HepG2 (cell line): ENCODE data around the gene GPR17.

Experiments
- EHMT2 ChIP-seq: fragments of 200-600 bp; sonication (generic); IDR thresholded peaks from 2 replicates; pipeline ENCODE4 v1.7.0; 2017; ENCODE audit warnings: antibody characterized with exemption, low read depth, low read length, borderline replicate concordance
- IRF2 ChIP-seq: IDR thresholded peaks from 2 replicates; pipeline ENCODE4 v1.6.1; 2018; ENCODE audit warnings: missing genetic modification reagents, missing compliant biosample characterization
- MAZ ChIP-seq, 2 experiments: sonication (generic) in 1 of 2; formaldehyde crosslinking in 1 of 2; IDR thresholded peaks; 2 replicates each; pipeline versions ENCODE4 v1.5.0 to v1.6.1; 2012 to 2020; ENCODE audit warnings: low read depth in 2 of 2, mild to moderate bottlenecking in 2 of 2, borderline replicate concordance in 1 of 2, improper control_type of control experiment in 1 of 2, low read length in 1 of 2, missing genetic modification reagents in 1 of 2, moderate library complexity in 1 of 2
- REST ChIP-seq, 2 experiments: IDR thresholded peaks; 2 replicates each; pipeline ENCODE4 v1.6.1; 2011 to 2012; ENCODE audit warnings: low read length in 2 of 2, borderline replicate concordance in 1 of 2, low read depth in 1 of 2, mild to moderate bottlenecking in 1 of 2, moderate library complexity in 1 of 2
- RFX1 ChIP-seq: fragments of 450-650 bp; IDR thresholded peaks from 2 replicates; pipeline ENCODE4 v1.6.1; 2017
- SETDB1 ChIP-seq: sonication (generic); formaldehyde crosslinking; IDR thresholded peaks from 2 replicates; pipeline ENCODE4 v1.5.1; 2020; ENCODE audit warnings: missing genetic modification reagents, mild to moderate bottlenecking, borderline replicate concordance
- SUZ12 ChIP-seq: fragments of 150-350 bp; IDR thresholded peaks from 2 replicates; pipeline ENCODE4 v1.6.1; 2014; ENCODE audit warnings: low read depth, low read length
- ZNF3 ChIP-seq: IDR thresholded peaks from 2 replicates; pipeline ENCODE4 v1.7.0; 2017; ENCODE audit warnings: inconsistent platforms
- TF ChIP-seq, protein P1 (sequence below): sonication (generic); formaldehyde crosslinking; IDR thresholded peaks from 2 replicates; pipeline ENCODE4 v1.5.0; 2020; ENCODE audit warnings: mild to moderate bottlenecking, missing genetic modification reagents, moderate library complexity
- TF ChIP-seq, protein P2 (sequence below): sonication (generic); formaldehyde crosslinking; IDR thresholded peaks from 2 replicates; pipeline ENCODE4 v1.4.0; 2020; ENCODE audit warnings: mild to moderate bottlenecking, missing genetic modification reagents

- TF ChIP-seq RFX1 (no peak), IRF2 (CRISPR knock-in tag) (no peak), MAZ (IDR thresholded peaks at IDR 0.05; ENCODE audit: borderline replicate concordance, low read depth, low read length) (no peak), MAZ (CRISPR knock-in tag; IDR thresholded peaks at IDR 0.05; ENCODE audit: low read depth) (no peak), REST (IDR thresholded peaks at IDR 0.05; ENCODE audit: borderline replicate concordance in 1 of 2, low read depth in 1 of 2, low read length in 2 of 2) (no peak), SETDB1 (CRISPR knock-in tag) (no peak), SUZ12 (no peak), ZNF3 (no peak), EHMT2 (no peak)
- TF ChIP-seq, protein P1, sequence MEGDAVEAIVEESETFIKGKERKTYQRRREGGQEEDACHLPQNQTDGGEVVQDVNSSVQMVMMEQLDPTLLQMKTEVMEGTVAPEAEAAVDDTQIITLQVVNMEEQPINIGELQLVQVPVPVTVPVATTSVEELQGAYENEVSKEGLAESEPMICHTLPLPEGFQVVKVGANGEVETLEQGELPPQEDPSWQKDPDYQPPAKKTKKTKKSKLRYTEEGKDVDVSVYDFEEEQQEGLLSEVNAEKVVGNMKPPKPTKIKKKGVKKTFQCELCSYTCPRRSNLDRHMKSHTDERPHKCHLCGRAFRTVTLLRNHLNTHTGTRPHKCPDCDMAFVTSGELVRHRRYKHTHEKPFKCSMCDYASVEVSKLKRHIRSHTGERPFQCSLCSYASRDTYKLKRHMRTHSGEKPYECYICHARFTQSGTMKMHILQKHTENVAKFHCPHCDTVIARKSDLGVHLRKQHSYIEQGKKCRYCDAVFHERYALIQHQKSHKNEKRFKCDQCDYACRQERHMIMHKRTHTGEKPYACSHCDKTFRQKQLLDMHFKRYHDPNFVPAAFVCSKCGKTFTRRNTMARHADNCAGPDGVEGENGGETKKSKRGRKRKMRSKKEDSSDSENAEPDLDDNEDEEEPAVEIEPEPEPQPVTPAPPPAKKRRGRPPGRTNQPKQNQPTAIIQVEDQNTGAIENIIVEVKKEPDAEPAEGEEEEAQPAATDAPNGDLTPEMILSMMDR (CRISPR knock-in tag), result no peak
- TF ChIP-seq, protein P2, sequence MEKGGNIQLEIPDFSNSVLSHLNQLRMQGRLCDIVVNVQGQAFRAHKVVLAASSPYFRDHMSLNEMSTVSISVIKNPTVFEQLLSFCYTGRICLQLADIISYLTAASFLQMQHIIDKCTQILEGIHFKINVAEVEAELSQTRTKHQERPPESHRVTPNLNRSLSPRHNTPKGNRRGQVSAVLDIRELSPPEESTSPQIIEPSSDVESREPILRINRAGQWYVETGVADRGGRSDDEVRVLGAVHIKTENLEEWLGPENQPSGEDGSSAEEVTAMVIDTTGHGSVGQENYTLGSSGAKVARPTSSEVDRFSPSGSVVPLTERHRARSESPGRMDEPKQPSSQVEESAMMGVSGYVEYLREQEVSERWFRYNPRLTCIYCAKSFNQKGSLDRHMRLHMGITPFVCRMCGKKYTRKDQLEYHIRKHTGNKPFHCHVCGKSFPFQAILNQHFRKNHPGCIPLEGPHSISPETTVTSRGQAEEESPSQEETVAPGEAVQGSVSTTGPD (CRISPR knock-in tag), result no peak
Measured at GRCh38 chr2:127664065-127664894, 18.3 kb downstream of the GPR17 start.
